Measurements from ENCODE around the gene HRH1. TPM values are rescaled to one million over a fixed set of nuclear protein-coding genes. Genes with fewer than 3 reads are reported as not detected.

The HRH1 gene
- total and polyA plus RNA-seq, 2 donors (not counting 1 experiment from before 2014, with no cell fraction given), result not detected

GRCh38 chr3:11136116-11136515 lies 18.2 kb upstream of the HRH1 start:
- Histone ChIP-seq H3K27ac (ENCODE audit: low read length in 2 of 2) (no peak overlapping the region), H3K9me3 (ENCODE audit: control extremely low read depth in 1 of 3, control insufficient read depth in 2 of 3, insufficient read depth in 1 of 3, low read length in 2 of 3) (no peaks in the 10 kb centered on the region), H3K4me3 (ENCODE audit: control extremely low read depth in 1 of 5, extremely low read depth in 1 of 5, insufficient read depth in 1 of 5, low read depth in 2 of 5, low read length in 4 of 5) (no peak overlapping the region), H4K20me1 (ENCODE audit: control insufficient read depth, insufficient read depth, low read length, poor library complexity, severe bottlenecking) (no peaks in the 10 kb centered on the region), H3K79me2 (ENCODE audit: control insufficient read depth, insufficient read depth, low read length) (no peaks in the 10 kb centered on the region), H3K36me3 (replicated peaks in 1 of 2; ENCODE audit: control extremely low read depth in 1 of 2, control insufficient read depth in 1 of 2, extremely low read depth in 1 of 2, insufficient read depth in 2 of 2, low read length in 1 of 2) (no peaks in the 10 kb centered on the region), H3K27me3 (replicated peaks in 1 of 4; ENCODE audit: control extremely low read depth in 1 of 4, control insufficient read depth in 3 of 4, insufficient read depth in 4 of 4, low read length in 3 of 4) (no peaks in the 10 kb centered on the region), H2AFZ (ENCODE audit: insufficient read depth, low read depth, low read length, poor library complexity, severe bottlenecking) (no peak overlapping the region), H3K9ac (ENCODE audit: low read length) (no peak overlapping the region), H3K4me2 (replicated peaks; ENCODE audit: low read depth, low read length, poor library complexity, severe bottlenecking) (no peak overlapping the region), H3K4me1 (ENCODE audit: control insufficient read depth in 2 of 2, insufficient read depth in 2 of 2, low read length in 2 of 2) (peaks cover 18 to 19% of the 10 kb centered on the region in 2 donors)
- POLR2A ChIA-PET, result no interaction called here
- intact Hi-C loops (cut with micrococcal nuclease), result no loop called here
- no peak for TF ChIP-seq CTCF (IDR thresholded peaks at IDR 0.05)
- no peak for TF ChIP-seq EZH2 (IDR thresholded peaks at IDR 0.05; ENCODE audit: borderline replicate concordance, insufficient read depth, low read depth, low read length, poor library complexity, severe bottlenecking)
- ATAC-seq (ENCODE audit: low read depth), result no peak
- WGBS (ENCODE audit: insufficient coverage), result 90% methylated on average over 3 of the region's 3 CpGs
- Mint-ChIP-seq H3K27me3 (no peaks in the 10 kb centered on the region), H3K4me1 (peaks cover 24% of the 10 kb centered on the region), H3K4me3 (no peak overlapping the region), H3K9me3 (ENCODE audit: insufficient read depth) (peaks cover 4% of the 10 kb centered on the region), H3K27ac (no peak overlapping the region)
- CTCF ChIA-PET, result no interaction called here
- DNase-seq, result no peak

GRCh38 chr3:11136830-11137626 lies 17.3 kb upstream of the HRH1 start:
- ChIA-PET POLR2A (no interaction called here), CTCF (no interaction called here)
- H3K27ac Mint-ChIP-seq, result peak overlapping the region; percentile 23

More at GRCh38 chr3:11136830-11137626, 17.3 kb upstream of the HRH1 start:
- WGBS (ENCODE audit: insufficient coverage), result 93% methylated on average over 18 of the region's 22 CpGs
- H3K9ac ChIP-seq (ENCODE audit: low read length), result no peak overlapping the region
- no peaks in the 10 kb centered on the region for H3K27me3 Mint-ChIP-seq
- H4K20me1 ChIP-seq (ENCODE audit: control insufficient read depth, insufficient read depth, low read length, poor library complexity, severe bottlenecking), result no peaks in the 10 kb centered on the region
- peaks cover 4% of the 10 kb centered on the region for H3K9me3 Mint-ChIP-seq (ENCODE audit: insufficient read depth)
- H3K4me1 Mint-ChIP-seq, result peaks cover 29% of the 10 kb centered on the region
- H3K4me3 Mint-ChIP-seq, result no peak overlapping the region
- no peak overlapping the region for H3K4me3 ChIP-seq (ENCODE audit: control extremely low read depth in 1 of 5, extremely low read depth in 1 of 5, insufficient read depth in 1 of 5, low read depth in 2 of 5, low read length in 4 of 5)
- H3K27ac ChIP-seq (ENCODE audit: low read length in 2 of 2), result no peak overlapping the region
- H3K4me2 ChIP-seq (replicated peaks; ENCODE audit: low read depth, low read length, poor library complexity, severe bottlenecking), result no peak overlapping the region
- H3K27me3 ChIP-seq (replicated peaks in 1 of 4; ENCODE audit: control extremely low read depth in 1 of 4, control insufficient read depth in 3 of 4, insufficient read depth in 4 of 4, low read length in 3 of 4), result no peaks in the 10 kb centered on the region
- no peak overlapping the region for H2AFZ ChIP-seq (ENCODE audit: insufficient read depth, low read depth, low read length, poor library complexity, severe bottlenecking)
- intact Hi-C loops (cut with micrococcal nuclease), result no loop called here
- no peaks in the 10 kb centered on the region for H3K9me3 ChIP-seq (ENCODE audit: control extremely low read depth in 1 of 3, control insufficient read depth in 2 of 3, insufficient read depth in 1 of 3, low read length in 2 of 3)
- DNase-seq (no peak), ATAC-seq (ENCODE audit: low read depth) (no peak)
- no peaks in the 10 kb centered on the region for H3K79me2 ChIP-seq (ENCODE audit: control insufficient read depth, insufficient read depth, low read length)
- TF ChIP-seq CTCF (IDR thresholded peaks at IDR 0.05) (no peak), EZH2 (IDR thresholded peaks at IDR 0.05; ENCODE audit: borderline replicate concordance, insufficient read depth, low read depth, low read length, poor library complexity, severe bottlenecking) (no peak)
- peaks cover 20 to 23% of the 10 kb centered on the region in 2 donors for H3K4me1 ChIP-seq (ENCODE audit: control insufficient read depth in 2 of 2, insufficient read depth in 2 of 2, low read length in 2 of 2)
- H3K36me3 ChIP-seq (replicated peaks in 1 of 2; ENCODE audit: control extremely low read depth in 1 of 2, control insufficient read depth in 1 of 2, extremely low read depth in 1 of 2, insufficient read depth in 2 of 2, low read length in 1 of 2), result no peaks in the 10 kb centered on the region
